CD4-positive, alpha-beta T cell treated with Interleukin-2 at 100 ng/mL for 4 hours (primary cell): ENCODE results near the gene HDDC2.

Source experiments
- DNase-seq: peaks from one replicate; pipeline ENCODE4 v3.0.0-alpha.2; 2020; ENCODE audit warnings: low spot score

Gene HDDC2

GRCh38 chr6:125233202-125233601 is 68.6 kb downstream of the HDDC2 start:
- no peak for DNase-seq

- DNase-seq: no peak
These were observed 69.3 kb downstream of the HDDC2 start for GRCh38 chr6:125232466-125232865.

- DNase-seq: no peak
These were observed 70.0 kb downstream of the HDDC2 start for GRCh38 chr6:125231574-125232343.

- DNase-seq: no peak
These were observed 70.6 kb downstream of the HDDC2 start for GRCh38 chr6:125231133-125231532.

- DNase-seq: no peak
These were observed 71.1 kb downstream of the HDDC2 start for GRCh38 chr6:125230674-125231073.

DNA sequence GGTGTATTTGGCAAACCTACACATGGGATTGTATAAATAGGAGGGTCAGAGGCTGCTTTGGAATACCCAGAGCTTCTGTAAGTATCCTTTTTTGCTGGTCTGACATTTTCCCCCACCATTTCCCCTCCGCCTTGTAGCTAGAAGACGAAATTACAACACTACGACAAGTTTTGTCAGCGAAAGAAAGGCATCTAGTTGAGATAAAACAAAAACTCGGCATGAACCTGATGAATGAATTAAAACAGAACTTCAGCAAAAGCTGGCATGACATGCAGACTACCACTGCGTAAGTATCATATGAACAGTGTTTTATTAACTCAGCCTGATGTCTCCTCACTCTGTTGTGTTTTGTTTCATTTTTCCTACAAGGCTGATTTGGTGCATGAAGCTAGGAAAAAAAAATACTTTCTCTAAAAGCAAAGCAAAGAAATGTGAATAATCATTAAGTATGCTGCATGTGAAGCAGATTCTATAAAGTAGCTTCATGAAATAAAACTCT is 72.7 kb downstream of the HDDC2 start:
- DNase-seq: no peak

- no peak for DNase-seq
These were observed 74.5 kb downstream of the HDDC2 start for GRCh38 chr6:125227244-125227643.
